ENCODE data around the gene MARCHF9.

DNA sequence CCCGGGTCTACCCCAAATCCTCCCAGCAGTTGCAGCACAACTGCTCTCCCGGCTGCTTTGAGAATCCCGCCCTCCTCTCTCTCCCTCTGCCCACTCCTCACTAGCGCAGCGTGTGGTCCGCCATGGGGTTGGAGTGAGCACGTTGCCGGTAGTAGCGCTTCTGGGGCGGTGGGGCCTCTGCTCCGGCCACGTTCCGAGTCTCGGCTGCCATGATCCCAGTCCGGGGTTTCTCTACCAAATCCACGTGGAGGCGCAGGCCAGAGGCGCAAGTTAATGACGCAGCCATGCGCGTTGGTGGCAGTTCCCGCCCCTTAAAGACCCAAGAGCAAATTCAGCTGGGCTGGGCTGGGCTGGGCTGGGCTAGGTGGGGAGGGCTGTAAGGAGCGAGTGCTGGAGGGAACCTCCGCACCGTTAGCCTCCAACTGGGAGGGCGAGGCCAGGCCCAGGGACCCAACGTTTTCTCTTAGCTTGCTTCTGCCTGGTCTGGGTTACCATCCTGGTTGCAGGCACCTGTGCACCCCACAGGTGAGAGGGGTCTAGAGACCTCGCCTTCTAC, 17.0 kb downstream of the MARCHF9 start, which contains the start of gene METTL1:
- no peak for TF ChIP-seq CTCF (IDR thresholded peaks at IDR 0.05)
- no peak for TF ChIP-seq POLR2A (IDR thresholded peaks at IDR 0.05)

Measured in lower leg skin (tissue), 3 donors.